AG04450 (cell line): ENCODE measurements around the gene TRPM3. TPM values are rescaled to one million over a fixed set of nuclear protein-coding genes. Genes with fewer than 3 reads are reported as not detected.
"Not testable (repeated sequence)": the region's sequence is repeated elsewhere in the genome, so short reads cannot be mapped to it uniquely, and the experiment has no call there.

Experiments
- CTCF ChIA-PET: fragments of 300-600, 350-600 bp; formaldehyde crosslinking; extraction: SDS; loops from one replicate; lab custom pipeline; 2022; ENCODE audit warnings: antibody characterized with exemption, inconsistent platforms; lab: Charles Lee
- POLR2A ChIA-PET: fragments of 350-600 bp; formaldehyde crosslinking; extraction: SDS; loops from one replicate; lab custom pipeline; 2021; ENCODE audit warnings: antibody characterized with exemption, inconsistent platforms; lab: Yijun Ruan, JAX
- DNase-seq: peaks from one replicate; pipeline ENCODE4 v3.0.0-alpha.2; 2011; ENCODE audit warnings: low read depth, low spot score
- H3K27ac ChIP-seq: one replicate; pipeline ENCODE4 v1.5.1; 2012; ENCODE audit warnings: low read depth, low read length, control low read depth
- H3K27me3 ChIP-seq: one replicate; pipeline ENCODE4 v1.6.0; 2012; ENCODE audit warnings: low read length; ENCODE audit not compliant: control insufficient read depth, insufficient read depth
- H3K4me3 ChIP-seq: 2 replicates; pipeline ENCODE4 v1.5.1; 2011; ENCODE audit warnings: mild to moderate bottlenecking, low read depth, low read length, control low read depth
- H3K9me3 ChIP-seq: 2 replicates; pipeline ENCODE4 v1.5.1; 2012; ENCODE audit warnings: low read length; ENCODE audit not compliant: control insufficient read depth, insufficient read depth
- CTCF ChIP-seq: IDR thresholded peaks from 2 replicates; pipeline ENCODE4 v1.5.1; 2011; ENCODE audit warnings: low read depth, low read length, control low read depth, inconsistent platforms
- polyA plus RNA-seq: library from polyadenylated mRNA; depleted of rRNA; stranded (reverse); fragments of >200 nt; gene quantifications from 2 replicates; pipeline ENCODE4 v1.2.3, GENCODE V29; 2011

Gene TRPM3
- polyA plus RNA-seq, 1 experiment = 0.01 TPM

GRCh38 chr9:70979966-70980365 is 141.5 kb downstream of the TRPM3 start:
- no peak for DNase-seq
- CTCF ChIA-PET = no interaction called here

GRCh38 chr9:70978085-70978484 is 143.3 kb downstream of the TRPM3 start:
- H3K4me3 ChIP-seq = no peak overlapping the region
- no peaks in the 10 kb centered on the region for H3K27me3 ChIP-seq
- ChIA-PET CTCF (interaction anchor here (1.4 kb wide), 1 partner anchor 53 kb away, joined by 5 read pairs; no protein-coding TSS in a partner anchor), POLR2A (interaction anchor here (0.6 kb wide), 1 partner anchor 347 kb away, joined by 5 read pairs; no protein-coding TSS in a partner anchor)
- no peak for TF ChIP-seq CTCF
- H3K9me3 ChIP-seq = no peaks in the 10 kb centered on the region
- no peak overlapping the region for H3K27ac ChIP-seq
- DNase-seq = no peak

More at GRCh38 chr9:70979966-70980365, 141.5 kb downstream of the TRPM3 start:
- POLR2A ChIA-PET = interaction anchor here (0.6 kb wide), 1 partner anchor 34 kb away, joined by 3 read pairs; no protein-coding TSS in a partner anchor
- no peaks in the 10 kb centered on the region for H3K9me3 ChIP-seq
- H3K27ac ChIP-seq = no peak overlapping the region
- no peak for TF ChIP-seq CTCF
- no peak overlapping the region for H3K4me3 ChIP-seq
- H3K27me3 ChIP-seq = no peaks in the 10 kb centered on the region

- ChIA-PET CTCF (no interaction called here), POLR2A (no interaction called here)
- no peaks in the 10 kb centered on the region for H3K27me3 ChIP-seq
- H3K4me3 ChIP-seq = no peak overlapping the region
- DNase-seq = no peak
- H3K9me3 ChIP-seq = no peaks in the 10 kb centered on the region
- H3K27ac ChIP-seq = no peak overlapping the region
- TF ChIP-seq CTCF = no peak
These were observed 145.6 kb downstream of the TRPM3 start for GRCh38 chr9:70975821-70976220.

- H3K27ac ChIP-seq = no peak overlapping the region
- H3K9me3 ChIP-seq = no peaks in the 10 kb centered on the region
- H3K4me3 ChIP-seq = no peak overlapping the region
- no peak for DNase-seq
- ChIA-PET POLR2A (no interaction called here), CTCF (interaction anchor here (0.9 kb wide), 1 partner anchor 47 kb away, joined by 3 read pairs; no protein-coding TSS in a partner anchor)
- no peaks in the 10 kb centered on the region for H3K27me3 ChIP-seq
- TF ChIP-seq CTCF = no peak
These were observed 149.7 kb downstream of the TRPM3 start for GRCh38 chr9:70971723-70972122.

- H3K9me3 ChIP-seq, POLR2A ChIA-PET, DNase-seq, H3K27me3 ChIP-seq, H3K4me3 ChIP-seq, H3K27ac ChIP-seq, CTCF ChIA-PET: not testable (repeated sequence)
These were observed 155.0 kb downstream of the TRPM3 start for GRCh38 chr9:70966380-70966779.
